Right hindlimb (tissue), 1 donor: ENCODE data around the gene GPX3.

ENCODE experiments used
- DNase-seq: peaks from one replicate; pipeline ENCODE4 v3.0.0-alpha.2; 2018

Gene GPX3

GRCh38 chr5:151014680-151015343 is 5.6 kb upstream of the GPX3 start:
- no peak for DNase-seq

GRCh38 chr5:151015974-151016587 is 4.3 kb upstream of the GPX3 start:
- DNase-seq = no peak

- no peak for DNase-seq
These were observed 3.7 kb upstream of the GPX3 start for GRCh38 chr5:151016700-151017099.

GRCh38 chr5:151017897-151018296 is 2.5 kb upstream of the GPX3 start:
- DNase-seq = no peak

- DNase-seq = no peak
These were observed 1.5 kb upstream of the GPX3 start for GRCh38 chr5:151018846-151019245.

GRCh38 chr5:151019331-151019730 is 1.1 kb upstream of the GPX3 start:
- DNase-seq = no peak

- DNase-seq = no peak
These were observed 1.4 kb downstream of the GPX3 start for GRCh38 chr5:151021746-151022145.

- no peak for DNase-seq
These were observed 2.2 kb downstream of the GPX3 start for GRCh38 chr5:151022511-151023018.

- no peak for DNase-seq
These were observed 2.7 kb downstream of the GPX3 start for GRCh38 chr5:151023047-151023615.

- DNase-seq = no peak
These were observed 3.3 kb downstream of the GPX3 start for GRCh38 chr5:151023651-151024050.

GRCh38 chr5:151024440-151025249 is 4.3 kb downstream of the GPX3 start:
- no peak for DNase-seq

GRCh38 chr5:151025250-151025606 is 4.8 kb downstream of the GPX3 start:
- no peak for DNase-seq

GRCh38 chr5:151026088-151026487 is 5.7 kb downstream of the GPX3 start:
- no peak for DNase-seq

- no peak for DNase-seq
These were observed 6.3 kb downstream of the GPX3 start for GRCh38 chr5:151026679-151027078.

- DNase-seq = no peak
These were observed 7.6 kb downstream of the GPX3 start for GRCh38 chr5:151027961-151028479.

GRCh38 chr5:151028717-151029116 is 8.3 kb downstream of the GPX3 start:
- DNase-seq = no peak

GRCh38 chr5:151029179-151030055 is 9.0 kb downstream of the GPX3 start:
- no peak for DNase-seq

GRCh38 chr5:151030056-151030336 is 9.6 kb downstream of the GPX3 start:
- DNase-seq = no peak

- DNase-seq = peak; percentile 67
These were observed 10.0 kb downstream of the GPX3 start for GRCh38 chr5:151030379-151030778.

- DNase-seq = no peak
These were observed 11.2 kb downstream of the GPX3 start for GRCh38 chr5:151031554-151031953.

- DNase-seq = no peak
These were observed 13.0 kb downstream of the GPX3 start for GRCh38 chr5:151033217-151033934.
